Endothelial cell of umbilical vein (primary cell): ENCODE data around the gene CNN2. TPM values are rescaled to one million over a fixed set of nuclear protein-coding genes. Genes with fewer than 3 reads are reported as not detected.

ENCODE experiments used
- BruUV-seq: library from RNA; stranded (reverse); fragments of 400-500 nt; replicated peaks from 2 replicates; lab custom pipeline; 2021; lab: Mats Ljungman, UMichigan
- CTCF ChIA-PET: fragments of 300-600, 350-600 bp; sonication (Branson Sonifier 250); formaldehyde crosslinking; loops from one replicate; lab custom pipeline; 2021; ENCODE audit warnings: antibody characterized with exemption, inconsistent platforms; lab: Charles Lee
- POLR2A ChIA-PET: fragments of 300-600, 350-600 bp; sonication (Branson Sonifier 250); formaldehyde crosslinking; loops from one replicate; lab custom pipeline; 2021; ENCODE audit warnings: antibody characterized with exemption, inconsistent platforms; lab: Charles Lee
- DNase-seq: peaks from one replicate; pipeline ENCODE4 v3.0.0-alpha.2; 2011; ENCODE audit warnings: low read depth, low spot score
- FAIRE-seq: peaks from 2 replicates; lab custom pipeline; 2011; peaks lifted over from hg19 to GRCh38; lab: Jason Lieb, UNC
- H2AFZ ChIP-seq: 2 replicates; pipeline ENCODE4 v1.6.0; 2012; ENCODE audit warnings: low read depth, low read length, control low read depth, inconsistent platforms
- H3K27ac ChIP-seq: 2 replicates; pipeline ENCODE4 v1.5.1; 2011; ENCODE audit warnings: low read depth, mild to moderate bottlenecking, control low read depth, low read length, moderate library complexity; ENCODE audit not compliant: insufficient read depth
- H3K27me3 ChIP-seq, 2 experiments: 2 replicates each; pipeline versions ENCODE4 v1.6.0 to v1.6.1; 2011; ENCODE audit warnings: low read length in 2 of 2, mixed read lengths in 1 of 2; ENCODE audit not compliant: control insufficient read depth in 2 of 2, insufficient read depth in 2 of 2
- H3K36me3 ChIP-seq, 2 experiments: 2 replicates in 1 of 2; 3 replicates in 1 of 2; pipeline ENCODE4 v1.5.1; 2011; ENCODE audit warnings: low read length in 2 of 2, mild to moderate bottlenecking in 1 of 2, moderate library complexity in 1 of 2; ENCODE audit not compliant: control insufficient read depth in 2 of 2, insufficient read depth in 2 of 2; ENCODE audit errors: extremely low read depth in 1 of 2
- H3K4me1 ChIP-seq: 3 replicates; pipeline ENCODE4 v1.5.1; 2011; ENCODE audit warnings: mild to moderate bottlenecking, low read length; ENCODE audit not compliant: control insufficient read depth, insufficient read depth; ENCODE audit errors: extremely low read depth
- H3K4me2 ChIP-seq: 2 replicates; pipeline ENCODE4 v1.6.1; 2011; ENCODE audit warnings: low read length, control low read depth, mixed read lengths; ENCODE audit not compliant: insufficient read depth
- H3K4me3 ChIP-seq, 3 experiments: fragments of 200-600 bp in 1 of 3; sonication (generic), shearing (Covaris generic) in 1 of 3; replicated peaks in 1 of 3; 2 replicates each; pipeline ENCODE4 v1.5.1; 2011 to 2016; ENCODE audit warnings: control low read depth in 3 of 3, low read length in 3 of 3, mild to moderate bottlenecking in 2 of 3, inconsistent platforms in 1 of 3, low read depth in 1 of 3, moderate library complexity in 1 of 3; ENCODE audit not compliant: insufficient read depth in 1 of 3
- H3K79me2 ChIP-seq: 2 replicates; pipeline ENCODE4 v1.6.0; 2012; ENCODE audit warnings: low read length, inconsistent platforms; ENCODE audit not compliant: control insufficient read depth, insufficient read depth
- H3K9ac ChIP-seq: replicated peaks from 2 replicates; pipeline ENCODE3; 2011; ENCODE audit warnings: low read length, control low read depth; ENCODE audit not compliant: insufficient read depth; ENCODE audit errors: extremely low read depth
- H3K9me1 ChIP-seq: replicated peaks from 3 replicates; pipeline ENCODE4 v1.6.0; 2011; ENCODE audit warnings: mild to moderate bottlenecking, low read length; ENCODE audit not compliant: control insufficient read depth, insufficient read depth; ENCODE audit errors: extremely low read depth
- H3K9me3 ChIP-seq: replicated peaks from 2 replicates; pipeline ENCODE4 v1.5.1; 2012; ENCODE audit warnings: low read length, inconsistent platforms; ENCODE audit not compliant: control insufficient read depth, insufficient read depth
- H4K20me1 ChIP-seq: replicated peaks from 2 replicates; pipeline ENCODE3; 2011; ENCODE audit warnings: mild to moderate bottlenecking, low read length; ENCODE audit not compliant: control insufficient read depth, insufficient read depth; ENCODE audit errors: extremely low read depth
- EZH2 ChIP-seq: IDR thresholded peaks from 2 replicates; pipeline ENCODE4 v1.6.1; 2012; ENCODE audit warnings: borderline replicate concordance, low read depth, mild to moderate bottlenecking, moderate library complexity, low read length, inconsistent platforms; ENCODE audit not compliant: severe bottlenecking
- FOS ChIP-seq: IDR thresholded peaks from 2 replicates; pipeline ENCODE4 v1.6.1; 2011; ENCODE audit warnings: mild to moderate bottlenecking, low read length, moderate library complexity, borderline replicate concordance; ENCODE audit not compliant: insufficient read depth
- GATA2 ChIP-seq: IDR thresholded peaks from 2 replicates; pipeline ENCODE4 v1.7.0; 2011; ENCODE audit warnings: low read depth, mild to moderate bottlenecking, moderate library complexity, mixed read lengths, low read length; ENCODE audit not compliant: insufficient read length, insufficient read depth
- JUN ChIP-seq: IDR thresholded peaks from 2 replicates; pipeline ENCODE4 v1.6.1; 2011; ENCODE audit warnings: borderline replicate concordance, low read depth; ENCODE audit not compliant: insufficient read length, insufficient read depth
- MYC ChIP-seq: IDR thresholded peaks from one replicate; pipeline ENCODE4 v1.6.1; 2011; ENCODE audit warnings: mild to moderate bottlenecking, low read depth, low read length
- POLR2A ChIP-seq: IDR thresholded peaks from 2 replicates; pipeline ENCODE4 v1.6.1; 2012; ENCODE audit warnings: low read depth, mild to moderate bottlenecking, control low read depth, low read length
- POLR2AphosphoS5 ChIP-seq: IDR thresholded peaks from 2 replicates; pipeline ENCODE4 v1.6.1; 2012; ENCODE audit warnings: low read depth, mild to moderate bottlenecking, control low read depth, low read length, moderate library complexity; ENCODE audit not compliant: insufficient read depth
- dilution Hi-C: fragments of 300-500 bp; cut with MboI; formaldehyde crosslinking; loops from one replicate; pipeline ENCODE4 v1.15.0; 2019; ENCODE audit warnings: low sequenced_read_pairs; ENCODE audit not compliant: extremely low pct_ligation_motif_present
- intact Hi-C: fragments of 100-400 bp; cut with micrococcal nuclease; formaldehyde crosslinking; loops from one replicate; pipeline ENCODE4 v1.10.0; 2022
- polyA plus RNA-seq, 4 experiments: library from polyadenylated mRNA; depleted of rRNA in 3 of 4; stranded (reverse) in 3 of 4; unstranded in 1 of 4; fragments of >200 nt; gene quantifications; 2 replicates each; pipeline versions ENCODE4 v1.2.1 to v1.2.3, GENCODE V29; 2011 to 2012; ENCODE audit warnings: missing spikeins in 1 of 4
- total RNA-seq: library from RNA; stranded (reverse); gene quantifications from 2 replicates; pipeline ENCODE4 v1.2.3, GENCODE V29; 2021
- TF ChIP-seq, protein P1 (sequence below): IDR thresholded peaks from 2 replicates; pipeline ENCODE4 v1.6.1; 2011; ENCODE audit not compliant: insufficient read depth, insufficient read length
- TF ChIP-seq, protein P2 (sequence below), 2 donors: IDR thresholded peaks; 1 replicate in 1 of 2; 2 replicates in 1 of 2; pipeline ENCODE4 v1.5.1; 2011; ENCODE audit warnings: low read length in 2 of 2, mild to moderate bottlenecking in 2 of 2, moderate library complexity in 2 of 2, control low read depth in 1 of 2, inconsistent platforms in 1 of 2, low read depth in 1 of 2; ENCODE audit not compliant: insufficient read depth in 1 of 2; ENCODE audit errors: extremely low read depth in 1 of 2

Gene CNN2
- total and polyA plus RNA-seq, 2 donors (not counting 3 experiments of a cell fraction or from before 2014, with no cell fraction given): 207 to 286 TPM

- Histone ChIP-seq H3K9me3 (no peaks in the 10 kb centered on the region), H3K4me2 (no peak overlapping the region), H3K4me3 (no peak overlapping the region), H3K9ac (no peak overlapping the region), H4K20me1 (no peaks in the 10 kb centered on the region), H3K27ac (no peak overlapping the region), H3K9me1 (no peaks in the 10 kb centered on the region), H3K79me2 (no peaks in the 10 kb centered on the region), H3K27me3 (no peaks in the 10 kb centered on the region), H3K36me3 (no peaks in the 10 kb centered on the region), H2AFZ (no peak overlapping the region), H3K4me1 (no peaks in the 10 kb centered on the region)
- no peak for TF ChIP-seq POLR2A
- TF ChIP-seq JUN: no peak
- TF ChIP-seq, protein P1, sequence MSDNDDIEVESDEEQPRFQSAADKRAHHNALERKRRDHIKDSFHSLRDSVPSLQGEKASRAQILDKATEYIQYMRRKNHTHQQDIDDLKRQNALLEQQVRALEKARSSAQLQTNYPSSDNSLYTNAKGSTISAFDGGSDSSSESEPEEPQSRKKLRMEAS: no peak
- TF ChIP-seq, protein P2, sequence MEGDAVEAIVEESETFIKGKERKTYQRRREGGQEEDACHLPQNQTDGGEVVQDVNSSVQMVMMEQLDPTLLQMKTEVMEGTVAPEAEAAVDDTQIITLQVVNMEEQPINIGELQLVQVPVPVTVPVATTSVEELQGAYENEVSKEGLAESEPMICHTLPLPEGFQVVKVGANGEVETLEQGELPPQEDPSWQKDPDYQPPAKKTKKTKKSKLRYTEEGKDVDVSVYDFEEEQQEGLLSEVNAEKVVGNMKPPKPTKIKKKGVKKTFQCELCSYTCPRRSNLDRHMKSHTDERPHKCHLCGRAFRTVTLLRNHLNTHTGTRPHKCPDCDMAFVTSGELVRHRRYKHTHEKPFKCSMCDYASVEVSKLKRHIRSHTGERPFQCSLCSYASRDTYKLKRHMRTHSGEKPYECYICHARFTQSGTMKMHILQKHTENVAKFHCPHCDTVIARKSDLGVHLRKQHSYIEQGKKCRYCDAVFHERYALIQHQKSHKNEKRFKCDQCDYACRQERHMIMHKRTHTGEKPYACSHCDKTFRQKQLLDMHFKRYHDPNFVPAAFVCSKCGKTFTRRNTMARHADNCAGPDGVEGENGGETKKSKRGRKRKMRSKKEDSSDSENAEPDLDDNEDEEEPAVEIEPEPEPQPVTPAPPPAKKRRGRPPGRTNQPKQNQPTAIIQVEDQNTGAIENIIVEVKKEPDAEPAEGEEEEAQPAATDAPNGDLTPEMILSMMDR (IDR thresholded peaks at IDR 0.05; ENCODE audit: extremely low read depth in 1 of 2, insufficient read depth in 1 of 2, low read depth in 1 of 2, low read length in 2 of 2): no peak
- no peak for TF ChIP-seq MYC
- ChIA-PET POLR2A (no interaction called here), CTCF (interaction anchor here (0.6 to 2.4 kb wide), 2 partner anchors 12 to 16 kb away, joined by 3 to 6 read pairs; no protein-coding TSS in a partner anchor)
- dilution Hi-C loops (no loop called here), intact Hi-C loops (no loop called here)
- FAIRE-seq: no peak
- DNase-seq: no peak
- no TSS peak for BruUV-seq
Observed at GRCh38 chr19:1076951-1077350, 50.5 kb downstream of the CNN2 start.

GRCh38 chr19:1079566-1080111, 53.2 kb downstream of the CNN2 start:
- intact Hi-C loops: no loop called here
- DNase-seq (no peak), FAIRE-seq (no peak)
- no peaks in the 10 kb centered on the region for H4K20me1 ChIP-seq
- H2AFZ ChIP-seq: no peak overlapping the region
- CTCF ChIA-PET: interaction anchor here (1.9 kb wide), 1 partner anchor 12 kb away, joined by 4 read pairs; the partner anchor contains the start of gene ARHGAP45
- H3K27me3 ChIP-seq: no peaks in the 10 kb centered on the region
- POLR2A ChIA-PET: interaction anchor here (1.4 kb wide), 1 partner anchor 24 kb away, joined by 4 read pairs; the partner anchor contains the start of gene GPX4
- H3K27ac ChIP-seq: no peak overlapping the region
- H3K9ac ChIP-seq: no peak overlapping the region
- H3K4me3 ChIP-seq: no peak overlapping the region
- TF ChIP-seq GATA2 (no peak), POLR2A (no peak), POLR2AphosphoS5 (no peak), EZH2 (no peak), FOS (no peak), JUN (no peak), MYC (no peak)
- TF ChIP-seq, protein P2 (IDR thresholded peaks at IDR 0.05; ENCODE audit: extremely low read depth in 1 of 2, insufficient read depth in 1 of 2, low read depth in 1 of 2, low read length in 2 of 2): no peak
- TF ChIP-seq, protein P1: no peak
- no TSS peak for BruUV-seq
- dilution Hi-C loops: no loop called here
- no peaks in the 10 kb centered on the region for H3K9me1 ChIP-seq
- no peaks in the 10 kb centered on the region for H3K36me3 ChIP-seq
- H3K4me2 ChIP-seq: no peak overlapping the region
- no peaks in the 10 kb centered on the region for H3K4me1 ChIP-seq
- H3K79me2 ChIP-seq: no peaks in the 10 kb centered on the region
- no peaks in the 10 kb centered on the region for H3K9me3 ChIP-seq
